GM12878 (cell line): Measurements from ENCODE around the gene CFAP65.

Experiments used
- CEBPB ChIP-seq, 2 experiments: fragments of 150-350 bp in 1 of 2; IDR thresholded peaks; 2 replicates each; pipeline ENCODE4 v1.6.1; 2012 to 2014; ENCODE audit warnings: low read depth in 2 of 2, low read length in 2 of 2, borderline replicate concordance in 1 of 2, inconsistent platforms in 1 of 2
- FOXM1 ChIP-seq: IDR thresholded peaks from 2 replicates; pipeline ENCODE4 v1.6.1; 2012; ENCODE audit warnings: low read depth, mild to moderate bottlenecking, inconsistent platforms, low read length, moderate library complexity
- TF ChIP-seq, protein P1 (sequence below), 3 experiments: IDR thresholded peaks in 2 of 3; conservative IDR thresholded peaks in 1 of 3; 2 replicates each; pipeline ENCODE4 v1.5.1; 2011; ENCODE audit warnings: low read depth in 3 of 3, low read length in 3 of 3, mild to moderate bottlenecking in 3 of 3, control low read depth in 2 of 3, moderate library complexity in 2 of 3, inconsistent platforms in 1 of 3, mixed read lengths in 1 of 3; ENCODE audit not compliant: control insufficient read depth in 2 of 3, insufficient read depth in 1 of 3; ENCODE audit errors: extremely low read depth in 1 of 3

DNA sequence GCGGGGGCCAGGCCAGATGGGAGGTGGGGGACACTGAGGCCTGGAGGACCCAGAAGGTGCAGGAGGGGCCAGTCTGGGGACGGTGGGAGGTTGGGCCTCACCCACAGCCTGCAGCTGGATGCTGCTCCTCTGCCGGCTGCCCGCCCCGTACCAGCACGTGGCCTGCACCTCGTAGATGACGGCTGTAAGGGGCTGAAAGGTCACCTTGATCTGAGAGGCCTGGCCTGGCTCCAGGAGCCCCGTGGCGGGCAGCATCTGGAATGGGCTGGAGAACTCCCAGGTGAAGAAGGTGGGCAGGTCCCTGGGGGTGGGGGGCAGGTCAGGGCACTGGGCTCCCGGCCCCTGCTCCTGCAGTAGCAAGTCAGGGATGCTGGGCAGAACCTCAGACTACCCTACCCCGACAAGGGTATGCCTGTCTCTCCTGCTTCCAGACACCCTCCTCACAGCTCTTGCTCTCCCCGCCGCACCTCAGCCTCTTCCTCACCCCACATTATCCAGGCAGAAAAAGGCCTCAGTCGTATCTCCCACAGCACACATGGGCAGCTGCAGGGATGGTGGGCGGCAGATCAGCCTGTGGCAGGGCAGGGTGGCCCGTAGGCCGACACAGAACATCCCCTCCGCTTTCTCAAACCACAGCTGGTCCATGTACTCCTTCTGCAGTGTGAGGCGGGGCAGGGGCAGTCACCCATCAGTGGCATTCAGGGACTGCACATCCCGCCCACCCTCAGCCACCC lies 10.1 kb downstream of the CFAP65 start:
- no peak for TF ChIP-seq FOXM1
- TF ChIP-seq, protein P1, sequence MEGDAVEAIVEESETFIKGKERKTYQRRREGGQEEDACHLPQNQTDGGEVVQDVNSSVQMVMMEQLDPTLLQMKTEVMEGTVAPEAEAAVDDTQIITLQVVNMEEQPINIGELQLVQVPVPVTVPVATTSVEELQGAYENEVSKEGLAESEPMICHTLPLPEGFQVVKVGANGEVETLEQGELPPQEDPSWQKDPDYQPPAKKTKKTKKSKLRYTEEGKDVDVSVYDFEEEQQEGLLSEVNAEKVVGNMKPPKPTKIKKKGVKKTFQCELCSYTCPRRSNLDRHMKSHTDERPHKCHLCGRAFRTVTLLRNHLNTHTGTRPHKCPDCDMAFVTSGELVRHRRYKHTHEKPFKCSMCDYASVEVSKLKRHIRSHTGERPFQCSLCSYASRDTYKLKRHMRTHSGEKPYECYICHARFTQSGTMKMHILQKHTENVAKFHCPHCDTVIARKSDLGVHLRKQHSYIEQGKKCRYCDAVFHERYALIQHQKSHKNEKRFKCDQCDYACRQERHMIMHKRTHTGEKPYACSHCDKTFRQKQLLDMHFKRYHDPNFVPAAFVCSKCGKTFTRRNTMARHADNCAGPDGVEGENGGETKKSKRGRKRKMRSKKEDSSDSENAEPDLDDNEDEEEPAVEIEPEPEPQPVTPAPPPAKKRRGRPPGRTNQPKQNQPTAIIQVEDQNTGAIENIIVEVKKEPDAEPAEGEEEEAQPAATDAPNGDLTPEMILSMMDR (IDR thresholded peaks at IDR 0.05 in 2 of 3, conservative IDR thresholded peaks at IDR 0.05 in 1 of 3; ENCODE audit: control insufficient read depth in 2 of 3, extremely low read depth in 1 of 3, insufficient read depth in 1 of 3, low read depth in 3 of 3, low read length in 3 of 3) = no peak
- no peak for TF ChIP-seq CEBPB (IDR thresholded peaks at IDR 0.05; ENCODE audit: borderline replicate concordance in 1 of 2, low read depth in 2 of 2, low read length in 2 of 2)
